H4 (cell line): ENCODE results near the gene PYCARD. TPM values are rescaled to one million over a fixed set of nuclear protein-coding genes. Genes with fewer than 3 reads are reported as not detected.
"Not testable (repeated sequence)": the region's sequence is repeated elsewhere in the genome, so short reads cannot be mapped to it uniquely, and the experiment has no call there.

Experiments used
- DNase-seq: peaks from one replicate; pipeline ENCODE4 v3.0.0-alpha.2; 2015; ENCODE audit warnings: low spot score
- total RNA-seq: library from RNA; depleted of rRNA; stranded (reverse); fragments of >200 nt; shearing (Covaris generic); gene quantifications from 2 replicates; pipeline ENCODE4 v1.2.3, GENCODE V29; 2014; rRNA removed

PYCARD gene
- not detected in 2 replicates for total RNA-seq

DNA sequence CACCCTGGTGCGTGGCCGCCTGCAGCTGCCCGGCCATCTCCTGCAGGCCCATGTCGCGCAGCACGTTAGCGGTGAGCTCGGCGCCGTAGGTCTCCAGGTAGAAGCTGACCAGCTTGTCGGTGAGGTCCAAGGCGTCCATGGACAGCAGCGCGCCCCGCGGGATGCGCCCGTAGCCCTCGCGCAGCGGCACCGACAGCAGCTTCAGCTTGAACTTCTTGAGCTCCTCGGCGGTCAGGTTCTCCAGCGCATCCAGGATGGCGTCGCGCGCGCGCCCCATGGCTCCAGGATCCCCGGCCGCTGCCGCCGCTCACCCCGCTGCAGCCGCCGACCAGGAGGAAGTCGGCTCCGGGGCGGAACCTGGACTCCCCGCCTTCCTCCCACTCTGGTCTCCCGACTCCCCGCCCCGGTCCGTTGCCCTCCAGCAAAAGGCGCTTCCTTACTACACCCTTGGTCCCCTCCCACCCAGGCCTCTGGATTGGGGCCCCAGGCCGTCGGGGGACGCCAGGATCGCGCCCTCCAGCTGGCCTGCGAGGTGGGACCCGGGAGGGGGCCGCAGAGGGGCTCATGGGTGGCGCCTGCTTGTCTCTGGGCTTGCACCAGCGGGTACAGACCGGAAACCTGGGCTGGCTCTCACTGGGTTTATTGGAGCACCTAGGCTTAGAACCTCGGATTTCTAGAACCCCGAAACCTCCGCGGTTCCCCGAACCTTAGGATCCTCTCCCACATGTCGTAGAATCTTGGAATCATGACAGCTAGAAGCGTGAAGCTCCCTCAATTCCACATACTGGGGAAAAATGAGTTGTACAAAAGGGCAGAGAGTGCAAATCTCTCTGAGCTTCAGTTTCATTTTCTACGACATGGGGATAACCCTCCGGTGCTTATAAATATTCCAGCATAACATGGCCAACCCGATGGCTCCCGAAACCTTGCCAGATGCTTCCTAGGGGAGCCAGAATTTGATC is at the start of gene PYCARD:
Gene PYCARD, minus strand, starts transcription at position 347 of the 962 bp plus-strand sequence. Its CDS starts 70 bp downstream, at position 277.
- no peak for DNase-seq

GRCh38 chr16:31251435-31251834 is 48.9 kb upstream of the PYCARD start:
- no peak for DNase-seq

DNA sequence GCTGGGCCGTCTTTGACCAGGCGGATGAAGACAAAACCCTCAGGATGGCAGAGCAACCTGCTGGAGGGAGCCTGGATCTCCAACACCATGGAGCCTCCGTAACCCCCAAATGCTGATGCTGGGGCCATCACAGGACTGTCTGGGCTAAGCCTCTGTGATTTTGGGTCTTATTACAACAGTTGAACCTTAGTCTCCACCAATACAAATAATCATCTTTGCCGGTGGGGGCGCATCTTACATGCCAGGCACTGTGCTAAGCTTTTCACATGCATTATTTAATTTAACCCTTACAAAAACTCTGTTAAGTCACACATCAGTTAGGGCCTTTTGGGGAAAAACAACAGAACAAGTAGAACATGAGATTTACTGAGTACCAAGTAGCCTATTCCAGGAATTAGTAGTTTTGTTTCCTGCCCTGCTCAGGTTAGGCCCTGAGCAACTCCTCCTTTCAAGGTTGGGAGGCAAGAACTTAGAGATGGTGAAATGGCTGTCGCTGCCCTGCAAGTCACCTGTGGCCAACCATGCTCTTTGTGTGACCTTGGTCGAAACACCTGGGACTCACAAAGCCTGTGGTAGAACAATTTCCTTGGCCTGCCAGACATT is 48.3 kb upstream of the PYCARD start:
- DNase-seq: no peak

GRCh38 chr16:31248344-31248743 is 45.8 kb upstream of the PYCARD start:
- no peak for DNase-seq

- no peak for DNase-seq
Measured at GRCh38 chr16:31246296-31246695, 43.7 kb upstream of the PYCARD start.

- DNase-seq: not testable (repeated sequence)
Measured at GRCh38 chr16:31245598-31245997, 43.0 kb upstream of the PYCARD start.

DNA sequence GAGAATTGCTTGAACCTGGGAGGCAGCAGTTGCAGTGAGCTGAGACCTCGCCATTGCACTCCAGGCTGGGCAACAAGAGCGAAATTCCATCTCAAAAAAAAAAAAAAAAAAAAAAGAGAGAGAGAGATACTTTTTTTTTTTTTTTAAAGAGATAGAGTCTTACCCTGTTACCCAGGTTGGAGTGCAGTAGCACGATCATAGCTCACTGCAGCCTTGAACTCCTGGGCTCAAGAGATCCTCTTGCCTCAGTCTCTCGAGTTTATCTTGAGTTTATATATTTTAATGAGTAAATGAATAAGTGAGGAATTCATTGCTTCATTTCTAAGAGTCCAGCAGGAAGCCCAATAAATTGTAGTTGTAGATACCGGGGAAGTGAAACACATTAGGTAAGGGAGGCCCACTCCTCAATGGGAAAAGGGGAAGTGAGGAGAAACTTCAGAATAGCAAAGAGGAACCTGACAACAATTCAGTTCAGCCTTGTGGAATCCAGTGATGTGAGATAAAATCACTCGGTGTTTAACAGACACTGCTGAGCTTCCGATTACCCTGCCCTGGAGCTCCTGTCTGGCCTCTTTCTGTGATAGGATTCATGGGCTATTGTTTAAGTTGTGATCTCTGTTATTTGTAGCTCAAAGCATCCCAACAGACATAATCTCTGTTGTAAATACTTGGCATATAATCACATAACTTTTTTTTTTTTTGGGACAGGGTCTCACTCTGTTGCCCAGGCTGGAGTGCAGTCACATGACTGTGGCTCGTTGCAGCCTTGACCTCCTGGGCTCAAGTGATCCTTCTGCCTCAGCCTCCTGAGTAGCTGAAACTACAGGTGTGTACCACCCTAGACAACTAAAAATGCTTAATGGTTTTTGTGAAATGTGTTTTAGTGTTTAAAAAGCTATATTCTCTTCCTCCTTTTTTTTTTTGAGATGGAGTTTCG is 41.4 kb upstream of the PYCARD start:
- no peak for DNase-seq

DNA sequence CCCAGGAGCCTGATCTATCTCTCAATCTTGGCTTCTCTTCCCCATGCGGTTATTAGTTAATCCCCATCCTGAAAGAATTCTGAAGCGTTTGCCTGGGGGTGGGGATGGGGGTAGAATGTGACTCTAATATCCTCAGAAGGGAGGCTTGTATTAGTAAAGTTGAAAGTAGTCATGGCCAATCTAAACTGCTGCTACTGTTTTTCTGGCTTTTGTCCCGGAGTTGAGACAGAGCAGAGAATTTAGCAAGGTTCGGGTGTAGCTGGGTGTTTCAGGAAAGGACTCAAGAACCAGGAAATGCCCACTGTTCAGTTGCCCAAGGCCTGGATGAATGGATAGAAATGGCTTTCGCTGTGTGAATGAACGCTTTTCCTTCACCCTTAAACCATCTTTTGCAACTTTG is 39.6 kb upstream of the PYCARD start:
- no peak for DNase-seq

DNA sequence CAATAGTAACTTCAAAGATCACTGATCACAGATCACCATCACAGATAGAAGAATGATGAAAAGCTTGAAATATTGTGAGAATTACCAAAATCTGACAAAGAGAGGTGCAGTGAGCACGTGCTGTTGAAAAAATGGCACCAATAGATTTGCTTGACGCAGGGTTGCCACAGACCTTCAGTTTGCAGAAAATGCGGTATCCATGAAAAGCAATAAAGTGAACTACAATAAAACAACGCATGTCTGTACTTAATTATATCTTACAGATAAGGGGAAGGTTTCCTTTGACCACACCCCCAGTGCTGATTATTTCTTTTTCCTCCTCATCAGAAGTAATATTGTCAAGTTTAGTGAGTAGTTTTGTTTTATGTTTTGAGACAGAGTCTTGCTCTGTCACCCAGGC is 35.5 kb upstream of the PYCARD start:
- no peak for DNase-seq

- no peak for DNase-seq
Measured at GRCh38 chr16:31229501-31229900, 26.9 kb upstream of the PYCARD start.

DNA sequence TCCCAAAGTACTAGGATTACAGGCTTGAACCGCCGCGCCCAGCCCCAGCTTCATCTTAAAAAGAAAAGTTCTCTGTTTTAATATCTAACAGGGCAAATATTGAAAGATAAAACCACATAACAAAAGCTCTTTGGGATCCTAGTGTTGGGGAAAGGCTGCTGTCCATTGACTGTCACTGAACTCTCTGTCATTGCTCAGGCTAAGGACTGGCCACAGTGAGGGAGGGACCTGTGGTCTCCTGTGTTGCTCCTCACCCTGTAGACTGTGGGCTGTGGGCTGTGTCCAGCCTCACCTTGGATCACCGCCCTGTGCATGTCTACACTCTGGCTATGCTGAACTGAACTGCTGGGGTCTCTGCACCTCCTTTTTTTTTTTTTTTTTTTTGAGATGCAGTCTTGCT is 25.6 kb upstream of the PYCARD start:
- DNase-seq: no peak

DNA sequence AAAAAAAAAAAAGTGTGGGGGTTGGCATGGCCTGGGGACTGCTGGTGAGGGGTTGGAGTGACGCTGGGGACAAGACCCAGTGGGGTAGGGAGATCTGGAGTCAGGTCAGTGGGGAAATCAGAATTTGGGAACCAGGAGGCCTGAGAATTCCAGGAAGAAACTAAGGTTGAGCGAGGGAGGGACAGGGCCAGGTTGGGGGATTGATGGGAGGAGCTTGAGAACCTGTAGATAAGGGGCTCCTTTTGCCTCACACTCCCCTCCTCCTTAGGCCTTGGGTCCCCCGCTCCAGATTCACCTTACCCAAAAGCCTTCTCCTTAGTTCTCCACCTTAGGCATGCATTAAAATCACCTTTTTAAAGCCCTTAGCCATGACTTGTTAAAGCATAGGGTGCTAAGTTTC is 22.6 kb upstream of the PYCARD start:
- DNase-seq: no peak

- no peak for DNase-seq
Measured at GRCh38 chr16:31224092-31224955, 21.8 kb upstream of the PYCARD start.

DNA sequence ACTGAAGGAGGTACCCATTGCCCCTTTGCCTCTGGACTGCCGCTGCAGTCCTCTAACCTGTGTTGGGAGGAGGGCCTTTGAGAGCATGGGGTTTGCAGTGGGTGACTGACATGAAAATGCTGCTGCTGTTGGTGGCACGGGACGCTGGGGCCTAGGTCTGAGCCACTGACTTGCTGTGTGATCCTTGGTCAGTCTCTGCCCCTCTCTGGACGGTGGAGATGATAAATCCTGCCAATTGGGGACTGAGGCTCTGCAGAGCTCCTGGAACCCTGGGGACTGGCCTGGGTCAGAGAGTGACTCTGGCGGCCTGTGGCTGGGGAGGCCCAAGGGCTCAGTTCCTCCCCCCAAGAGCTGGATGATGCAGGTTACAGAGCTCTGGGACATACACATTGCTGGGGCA is 20.5 kb upstream of the PYCARD start:
- no peak for DNase-seq

DNA sequence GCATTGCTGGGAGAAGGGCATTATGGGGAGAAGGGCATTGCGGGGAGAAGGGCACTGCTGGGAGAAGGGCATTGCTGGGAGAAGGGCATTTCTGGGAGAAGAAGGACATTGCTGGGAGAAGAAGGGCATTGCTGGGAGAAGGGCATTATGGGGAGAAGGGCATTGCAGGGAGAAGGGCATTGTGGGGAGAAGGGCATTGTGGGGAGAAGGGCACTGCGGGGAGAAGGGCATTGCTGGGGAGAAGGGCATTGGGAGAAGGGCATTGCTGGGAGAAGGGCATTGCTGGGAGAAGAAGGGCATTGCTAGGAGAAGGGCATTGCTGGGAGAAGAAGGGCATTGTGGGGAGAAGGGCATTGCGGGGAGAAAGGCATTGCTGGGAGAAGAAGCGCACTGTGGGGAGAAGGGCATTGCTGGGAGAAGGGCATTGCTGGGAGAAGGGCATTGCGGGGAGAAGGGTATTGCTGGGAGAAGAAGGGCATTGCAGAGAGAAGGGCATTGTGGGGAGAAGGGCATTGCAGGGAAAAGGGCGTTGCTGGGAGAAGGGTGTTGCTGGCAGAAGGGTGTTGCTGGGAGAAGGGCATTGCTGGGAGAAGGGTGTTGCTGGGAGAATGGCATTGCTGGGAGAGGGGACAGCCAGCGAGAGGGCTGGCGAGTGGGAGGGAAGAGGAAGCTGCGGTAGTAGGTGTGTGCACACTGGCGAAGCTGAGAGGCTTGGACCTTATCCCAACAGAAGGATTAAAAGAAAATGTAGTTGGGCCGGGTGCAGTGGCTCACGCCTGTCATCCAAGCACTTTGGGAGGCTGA is 19.0 kb upstream of the PYCARD start:
- no peak for DNase-seq

- no peak for DNase-seq
Measured at GRCh38 chr16:31219154-31219741, 16.7 kb upstream of the PYCARD start.

DNA sequence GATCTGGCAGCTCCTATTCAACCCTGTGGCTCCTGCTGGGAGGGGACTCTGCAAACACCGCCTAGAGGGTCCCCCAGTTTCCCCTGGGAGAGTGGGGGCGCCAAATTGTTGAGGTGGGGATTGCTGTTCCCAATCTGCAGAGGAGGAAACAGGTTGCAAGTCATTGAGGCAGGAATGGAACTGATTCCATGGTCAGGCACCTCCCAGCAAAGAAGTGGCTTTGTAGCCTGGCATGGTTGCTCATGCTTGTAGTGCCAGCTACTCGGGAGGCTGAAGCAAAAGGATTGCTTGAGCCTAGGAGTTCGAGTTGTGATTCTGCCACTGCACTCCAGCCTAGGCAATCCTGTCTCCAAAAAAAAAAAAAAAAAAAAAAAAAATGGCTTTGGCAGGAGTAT is 14.6 kb upstream of the PYCARD start:
- DNase-seq: no peak

GRCh38 chr16:31216422-31217135 is 14.0 kb upstream of the PYCARD start, which contains the start of gene PYDC1:
PYDC1 (minus strand) TSS chr16:31217135; CDS start chr16:31217028, 107 bp downstream.
- DNase-seq: no peak
